NCI-H2107 treated with DMSO at 0.1 percent for 48 hours (cell line): ENCODE results near the gene CHST8.
"Not testable (repeated sequence)": the region's sequence is repeated elsewhere in the genome, so short reads cannot be mapped to it uniquely, and the experiment has no call there.

ENCODE experiments used
- DNase-seq: peaks from one replicate; lab custom pipeline; 2025; ENCODE audit not compliant: unreplicated experiment; lab: John Stamatoyannopoulos, UW

CHST8 gene

DNA sequence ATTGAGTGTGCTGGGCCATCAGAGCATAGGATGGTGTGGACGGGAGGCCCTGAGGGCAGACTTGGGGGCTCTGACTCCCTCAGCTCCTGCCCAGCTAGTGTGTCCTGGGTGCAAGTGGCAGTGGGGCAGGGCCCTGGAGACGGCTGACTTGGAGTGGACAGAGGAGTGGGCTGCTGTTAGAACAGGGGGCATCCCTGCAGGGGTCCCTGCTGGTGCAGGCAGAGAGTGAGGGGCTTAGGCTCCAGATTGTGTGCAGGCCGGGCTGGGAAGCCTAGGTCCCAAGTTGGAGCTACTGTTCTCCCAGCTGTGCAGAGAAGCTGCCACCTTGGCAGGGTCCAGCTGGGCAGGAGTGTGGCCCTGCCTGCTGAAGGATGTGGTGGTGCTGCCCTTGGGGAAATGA lies 183.6 kb downstream of the CHST8 start:
- no peak for DNase-seq

DNA sequence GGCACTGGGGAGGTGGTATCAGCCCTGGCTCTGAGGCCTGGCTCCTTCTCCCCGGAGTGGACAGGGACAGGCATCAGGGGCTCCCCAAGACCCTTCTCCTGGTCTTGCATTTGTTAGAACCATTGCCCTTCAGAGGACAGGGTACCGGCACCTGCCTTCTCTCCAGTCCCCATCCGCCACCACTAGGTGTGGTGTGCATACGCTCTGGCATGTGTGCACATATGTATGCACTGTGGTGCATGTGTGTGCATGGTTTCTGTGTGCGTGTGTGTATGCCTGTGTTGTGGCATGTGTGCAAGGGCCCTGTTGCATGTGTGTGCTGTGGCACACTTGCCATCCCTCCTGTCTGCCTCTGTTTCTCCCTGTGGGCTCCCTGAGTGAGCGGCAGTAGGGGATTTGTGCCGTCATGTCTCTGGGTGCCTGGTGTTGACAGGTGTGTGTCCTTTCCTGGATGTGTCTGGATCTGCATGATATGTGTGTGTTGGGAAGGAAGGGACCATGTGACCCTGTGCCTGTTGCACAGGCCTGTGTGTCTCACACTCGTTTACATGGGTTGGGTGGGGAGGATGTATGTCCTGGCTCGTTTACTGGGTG lies 184.2 kb downstream of the CHST8 start:
- no peak for DNase-seq

DNA sequence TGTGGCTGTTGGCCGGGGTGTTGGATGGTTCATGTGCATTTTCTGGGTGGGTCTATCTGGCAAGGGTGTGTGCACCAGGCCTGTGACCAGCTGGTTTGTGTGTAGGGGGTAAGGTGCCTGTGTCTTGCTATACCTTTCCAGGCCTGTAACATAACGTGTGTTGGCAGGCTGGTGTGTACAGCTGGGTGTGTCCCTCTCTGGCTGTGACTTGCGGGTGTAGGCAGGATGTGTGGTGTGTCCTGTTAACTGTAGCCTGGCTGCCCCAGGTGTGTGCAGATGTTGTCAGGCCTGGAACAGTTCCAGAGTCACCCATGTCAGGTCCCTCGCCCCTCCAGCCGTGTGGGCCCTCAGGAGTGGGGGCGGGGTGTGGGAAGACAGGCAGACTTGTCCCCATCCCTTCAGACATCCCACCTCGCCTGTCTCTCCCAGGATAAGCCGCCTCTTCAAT lies 184.7 kb downstream of the CHST8 start:
- no peak for DNase-seq

DNA sequence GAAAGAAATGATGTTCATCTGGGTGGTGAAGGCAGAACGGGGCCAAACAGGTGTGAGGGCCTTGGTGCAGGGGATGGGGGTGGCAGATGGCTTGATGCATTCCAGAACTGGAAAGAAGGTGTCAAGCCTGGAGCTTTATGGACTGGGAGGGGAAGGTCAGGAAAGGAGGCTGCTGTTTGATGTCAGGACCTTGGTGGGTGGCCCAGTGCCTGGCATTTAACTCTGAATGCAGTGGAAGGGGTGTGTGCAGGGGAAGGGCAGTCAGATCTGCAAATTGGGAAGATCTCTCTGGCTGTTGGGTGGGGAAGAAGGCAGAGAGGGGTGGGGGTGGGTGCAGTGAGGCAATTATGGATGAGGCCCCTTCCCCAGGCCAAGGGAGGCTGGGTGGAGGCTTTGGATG lies 186.6 kb downstream of the CHST8 start:
- DNase-seq = no peak

DNA sequence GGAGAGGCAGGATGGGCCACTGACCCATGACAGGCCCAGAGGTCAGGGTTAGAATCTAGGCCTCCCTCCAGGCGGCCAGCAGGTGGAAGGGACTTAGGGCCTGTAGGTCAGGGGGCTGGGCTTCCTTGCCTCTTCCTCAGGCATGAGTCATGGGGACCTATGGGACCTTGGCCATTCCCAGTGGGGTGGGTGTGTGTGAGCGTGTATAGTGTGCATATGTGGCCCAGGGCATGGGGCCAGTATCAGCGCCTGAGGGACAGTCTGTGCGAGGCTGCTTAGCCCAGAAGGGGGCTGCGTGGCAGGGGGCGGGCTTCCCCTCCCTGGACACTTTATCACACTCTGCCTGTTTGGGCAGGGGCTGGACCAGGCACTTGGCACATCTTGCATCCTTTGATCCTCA lies 188.2 kb downstream of the CHST8 start:
- no peak for DNase-seq

DNA sequence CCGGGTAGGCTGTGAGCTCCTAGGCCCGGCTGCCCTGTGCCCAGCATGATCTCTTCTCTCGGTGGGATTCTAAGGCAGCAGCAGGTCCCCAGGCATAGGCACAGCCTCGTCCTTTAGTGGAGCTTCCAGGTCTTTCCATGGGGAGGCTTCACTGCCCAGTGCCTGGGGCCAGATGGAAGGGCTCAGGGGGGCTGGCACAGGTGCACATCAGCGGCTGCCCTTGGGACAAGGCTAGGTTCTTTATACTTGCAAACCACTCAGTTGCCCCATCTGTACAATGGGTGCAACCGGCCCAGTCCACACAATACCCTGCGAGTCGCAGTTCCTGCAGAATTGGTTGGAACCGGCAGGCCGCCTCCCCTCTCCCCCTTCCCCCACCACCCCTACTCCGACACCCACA lies 189.1 kb downstream of the CHST8 start:
- DNase-seq = no peak

DNA sequence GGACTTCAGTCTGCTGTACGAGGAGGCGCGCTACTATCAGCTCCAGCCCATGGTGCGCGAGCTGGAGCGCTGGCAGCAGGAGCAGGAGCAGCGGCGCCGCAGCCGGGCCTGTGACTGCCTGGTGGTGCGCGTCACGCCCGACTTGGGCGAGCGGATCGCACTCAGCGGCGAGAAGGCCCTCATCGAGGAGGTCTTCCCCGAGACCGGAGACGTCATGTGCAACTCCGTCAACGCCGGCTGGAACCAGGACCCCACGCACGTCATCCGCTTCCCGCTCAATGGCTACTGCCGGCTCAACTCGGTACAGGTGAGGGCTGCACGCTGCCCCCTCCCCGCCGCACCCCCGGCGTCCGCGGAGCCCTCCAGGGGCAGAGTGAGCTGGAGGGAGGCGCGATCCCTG lies 189.5 kb downstream of the CHST8 start:
- DNase-seq = no peak

DNA sequence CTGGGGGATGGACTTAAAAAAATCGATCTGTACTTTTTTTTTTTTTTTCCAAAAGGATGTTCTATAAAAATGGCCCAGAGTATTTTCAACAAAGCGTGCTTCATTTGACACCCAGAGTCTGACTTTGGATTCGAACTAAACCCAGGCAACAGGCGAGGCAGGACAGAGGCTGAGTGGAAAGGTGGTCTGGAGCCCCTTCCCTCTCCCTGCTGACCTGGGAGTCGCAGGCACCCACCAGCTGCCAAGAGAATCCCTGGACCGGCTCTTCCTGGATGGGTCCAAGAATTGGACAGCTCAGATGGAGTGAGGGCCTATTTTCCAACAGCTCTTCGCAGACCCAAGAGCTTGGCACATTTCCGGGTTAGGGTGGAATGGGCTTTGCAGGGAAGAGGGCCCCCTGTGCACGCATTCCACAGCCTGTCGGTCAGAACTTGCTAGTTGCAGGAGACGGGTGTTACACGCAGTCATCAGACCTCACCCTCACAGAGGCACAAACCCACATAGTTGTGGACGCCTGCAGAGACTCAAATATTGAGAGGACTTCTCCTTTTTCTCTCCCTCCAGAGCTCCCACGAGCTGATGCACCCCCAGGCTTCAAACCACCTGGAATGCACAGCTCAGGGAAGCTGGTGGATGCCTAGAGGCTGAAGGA lies 190.1 kb downstream of the CHST8 start:
- no peak for DNase-seq

DNA sequence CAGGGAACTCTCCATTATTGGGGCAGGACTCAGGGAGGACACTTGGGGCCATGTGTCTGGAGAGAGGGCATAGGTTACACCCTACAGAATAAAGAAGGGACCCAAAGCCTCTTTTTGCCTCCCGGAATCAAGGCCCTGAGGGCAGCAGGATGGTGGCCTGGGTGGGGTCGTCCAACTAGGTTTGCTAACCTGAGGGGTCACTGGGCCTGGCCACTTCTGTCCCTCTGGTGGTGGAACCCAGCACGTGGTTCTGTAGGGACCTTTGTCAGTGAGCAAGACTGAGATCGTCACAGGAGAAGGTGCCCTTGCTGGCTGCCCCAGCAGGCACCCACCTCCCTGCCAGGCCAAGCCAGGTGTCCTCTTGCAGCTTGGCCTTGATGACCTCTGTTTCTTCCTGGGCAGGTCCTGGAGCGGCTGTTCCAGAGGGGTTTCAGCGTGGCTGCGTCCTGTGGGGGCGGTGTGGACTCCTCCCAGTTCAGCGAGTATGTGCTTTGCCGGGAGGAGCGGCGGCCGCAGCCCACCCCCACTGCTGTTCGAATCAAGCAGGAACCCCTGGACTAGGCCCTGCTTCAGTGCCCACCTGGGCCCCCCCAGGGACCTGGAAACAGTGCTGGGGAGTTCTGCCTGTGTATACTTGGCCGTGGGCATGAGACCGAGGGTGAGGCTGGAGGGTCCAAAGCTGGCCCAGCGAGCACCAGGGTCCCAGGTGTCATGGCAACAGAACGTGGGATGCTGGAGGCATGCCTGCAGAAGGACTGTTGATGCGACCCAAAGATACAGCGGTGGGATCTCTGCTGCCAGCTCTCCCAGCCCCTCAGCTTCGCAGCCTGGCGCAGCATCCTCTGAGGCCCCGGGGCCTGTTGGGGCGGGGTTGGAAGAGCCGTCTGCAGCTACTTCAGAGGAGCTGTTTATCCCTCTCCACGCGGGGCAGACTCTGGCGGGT lies 190.9 kb downstream of the CHST8 start:
- DNase-seq = no peak

DNA sequence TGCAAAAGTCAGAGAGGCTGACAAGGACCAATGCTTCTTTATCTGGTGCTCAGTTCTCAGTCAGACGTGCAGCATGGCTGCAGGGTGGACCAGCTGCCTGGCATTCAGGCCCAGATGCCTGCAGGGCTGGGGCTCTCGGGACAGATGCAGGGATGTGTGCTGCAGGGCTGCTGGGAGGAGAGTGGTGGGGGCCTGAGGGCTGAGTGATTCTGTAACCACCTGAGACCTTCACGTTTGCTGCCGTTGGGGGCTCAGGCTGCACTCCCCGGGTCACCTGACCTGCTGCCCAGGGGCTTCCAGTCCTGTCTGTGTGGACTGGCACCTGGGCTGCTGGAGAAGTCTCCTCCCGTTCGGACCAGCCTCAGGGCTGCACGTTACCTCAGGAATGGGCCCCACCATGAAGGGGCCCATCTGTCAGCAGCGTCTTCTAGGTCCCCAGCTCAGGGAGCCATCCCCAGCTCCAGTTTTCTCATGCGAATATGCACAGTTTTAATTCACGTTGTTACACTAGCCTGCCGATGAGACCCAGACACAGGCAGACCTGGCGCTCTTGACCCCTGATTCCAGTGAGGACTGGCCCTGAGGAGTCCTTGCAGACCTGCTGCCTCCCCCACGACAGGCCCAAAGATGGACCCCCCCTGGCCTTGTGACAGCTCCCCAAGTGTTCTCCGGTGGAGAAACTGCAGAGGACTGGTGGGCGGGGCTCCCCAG lies 191.8 kb downstream of the CHST8 start:
- no peak for DNase-seq

DNA sequence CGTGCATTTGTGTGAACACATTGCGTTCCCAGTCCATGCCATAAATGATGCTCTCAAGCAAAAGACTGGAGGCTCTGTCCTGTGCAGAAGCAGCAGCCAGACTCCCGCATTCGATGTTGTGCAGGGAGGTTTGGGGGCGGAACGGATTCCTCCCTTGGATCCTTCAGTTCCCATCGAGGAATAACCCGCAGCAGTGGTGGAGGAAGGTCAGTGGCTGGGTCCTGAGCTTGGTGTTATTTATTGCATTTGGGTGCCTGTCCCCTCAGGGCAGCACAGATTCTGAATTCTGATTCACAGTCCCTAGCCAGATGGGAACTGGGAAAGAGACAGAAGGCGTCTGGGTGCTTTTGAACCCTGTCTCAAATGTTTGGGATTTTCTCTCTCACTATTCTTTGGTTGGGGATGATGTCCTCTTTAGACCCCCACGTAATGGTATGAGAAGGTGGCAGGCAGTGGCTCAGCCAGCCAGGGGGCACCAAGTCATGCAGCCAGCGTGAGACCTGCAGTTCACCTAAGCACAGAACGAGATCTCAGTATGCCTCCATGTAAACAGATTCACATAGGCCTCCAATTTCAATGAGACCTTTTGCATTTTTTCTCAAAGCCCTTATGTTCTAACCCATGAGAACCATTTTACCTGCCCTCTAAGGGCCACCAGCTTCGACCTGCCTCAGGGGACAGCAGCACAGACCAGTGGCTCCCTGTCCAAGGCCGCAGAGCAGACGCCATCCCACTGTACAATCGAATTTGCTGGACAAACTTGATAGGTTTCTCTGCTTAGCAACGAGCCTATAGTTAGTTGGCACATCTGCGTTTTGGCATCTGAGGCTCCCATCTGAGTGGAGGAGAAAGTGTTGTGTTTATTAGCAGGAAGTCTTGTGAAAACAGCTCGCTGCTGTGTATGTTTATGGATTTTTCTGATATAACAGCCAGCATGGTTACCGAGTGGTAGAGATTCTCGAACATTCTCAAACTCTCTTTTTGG lies 192.7 kb downstream of the CHST8 start:
- no peak for DNase-seq

DNA sequence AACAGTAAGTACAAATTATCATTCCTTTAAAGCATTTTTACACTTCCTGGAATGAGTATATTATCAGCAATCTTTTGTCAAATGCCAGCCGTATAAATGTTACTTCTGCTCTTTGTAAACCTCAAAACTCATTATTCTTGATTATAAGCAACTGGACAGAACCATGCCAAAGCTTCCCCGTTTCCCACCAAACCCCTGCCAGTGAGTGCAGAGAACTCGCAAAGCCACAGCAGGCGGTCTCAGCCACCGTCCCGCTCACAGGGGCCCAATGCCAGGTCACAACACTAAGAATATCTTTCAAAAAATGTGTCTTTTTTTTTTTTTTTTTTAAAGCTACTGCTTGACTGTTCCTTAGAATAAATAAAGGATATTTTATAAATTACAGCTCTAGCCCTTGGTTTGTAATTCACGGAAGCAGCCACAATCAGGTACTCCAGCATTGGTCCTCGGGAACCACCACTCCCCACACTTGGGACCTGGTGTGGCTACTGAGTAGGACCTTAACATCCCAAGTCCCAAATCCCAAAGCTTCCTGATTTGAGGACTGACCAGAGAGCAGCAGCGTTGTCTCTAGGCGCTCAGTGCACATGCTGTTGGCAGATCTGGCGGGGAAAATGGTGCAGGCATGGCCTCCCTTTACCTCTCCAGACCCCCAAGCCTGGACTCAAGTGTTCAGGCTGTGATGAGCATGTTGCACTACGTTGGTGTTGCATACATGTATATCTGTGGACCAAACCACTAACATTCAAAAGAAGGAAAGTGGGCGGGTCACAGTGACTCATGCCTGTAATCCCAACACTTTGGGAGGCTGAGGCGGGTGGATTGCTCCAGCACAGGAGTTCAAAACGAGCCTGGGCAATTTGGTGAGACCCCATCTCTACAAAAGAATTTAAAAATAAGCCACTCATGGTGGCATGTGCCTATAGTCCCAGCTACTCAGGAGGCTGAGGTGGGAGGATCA lies 193.9 kb downstream of the CHST8 start:
- DNase-seq = no peak

DNA sequence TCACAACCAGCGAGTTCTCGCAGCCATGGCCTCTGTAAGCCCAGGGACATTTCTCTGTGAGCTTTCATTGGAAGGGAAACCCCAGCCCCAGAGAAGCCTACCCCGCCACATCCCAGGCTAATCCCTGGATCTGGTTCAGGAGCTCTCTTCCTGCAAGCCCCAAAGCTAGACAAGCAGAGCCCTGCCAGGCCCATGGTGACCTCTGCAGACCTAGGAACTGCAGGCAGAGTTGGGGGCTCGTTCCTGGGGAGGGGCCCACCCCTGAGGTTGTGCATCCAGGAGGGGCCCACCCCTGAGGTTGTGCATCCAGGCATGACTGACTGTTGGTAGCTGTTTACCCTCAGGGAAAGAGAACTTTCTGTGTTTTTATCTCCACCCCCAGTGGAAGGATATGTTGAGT lies 196.7 kb downstream of the CHST8 start:
- DNase-seq = no peak

DNA sequence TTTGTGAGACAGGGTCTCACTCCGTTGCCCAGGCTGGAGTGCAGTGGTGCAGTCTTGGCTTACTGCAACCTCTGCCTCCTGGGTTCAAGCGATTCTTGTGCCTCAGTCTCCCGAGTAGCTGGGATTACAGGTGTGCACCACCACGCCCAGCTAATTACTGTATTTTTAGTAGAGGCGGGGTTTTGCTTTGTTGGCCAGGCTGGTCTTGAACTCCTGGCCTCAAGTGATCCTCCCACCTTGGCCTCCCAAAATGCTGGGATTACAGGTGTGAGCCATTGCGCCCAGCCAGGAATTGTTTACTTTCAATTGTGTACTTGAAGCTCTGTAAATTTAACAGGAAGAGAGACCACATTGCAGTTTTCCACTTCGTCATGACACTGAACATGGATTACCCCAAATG lies 197.3 kb downstream of the CHST8 start:
- not testable (repeated sequence) for DNase-seq

DNA sequence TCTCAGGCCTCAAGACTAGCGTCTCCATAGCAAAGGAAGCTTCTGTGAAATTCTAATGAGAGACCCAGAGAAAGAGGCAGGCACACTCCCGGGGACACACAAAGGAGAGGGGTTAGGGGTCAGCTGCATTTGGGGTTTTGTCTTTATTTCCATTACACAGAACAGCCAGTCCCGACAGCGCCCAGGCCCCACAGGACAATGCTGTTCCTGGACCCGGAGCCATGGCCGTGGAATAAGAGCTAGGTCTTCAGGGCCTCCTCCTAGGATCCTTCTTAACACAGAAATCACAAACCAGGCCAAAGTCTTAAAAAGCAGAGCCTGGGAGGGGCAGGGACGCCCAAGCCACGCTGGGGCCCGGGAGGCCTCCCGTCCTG lies 197.7 kb downstream of the CHST8 start:
- DNase-seq = no peak

DNA sequence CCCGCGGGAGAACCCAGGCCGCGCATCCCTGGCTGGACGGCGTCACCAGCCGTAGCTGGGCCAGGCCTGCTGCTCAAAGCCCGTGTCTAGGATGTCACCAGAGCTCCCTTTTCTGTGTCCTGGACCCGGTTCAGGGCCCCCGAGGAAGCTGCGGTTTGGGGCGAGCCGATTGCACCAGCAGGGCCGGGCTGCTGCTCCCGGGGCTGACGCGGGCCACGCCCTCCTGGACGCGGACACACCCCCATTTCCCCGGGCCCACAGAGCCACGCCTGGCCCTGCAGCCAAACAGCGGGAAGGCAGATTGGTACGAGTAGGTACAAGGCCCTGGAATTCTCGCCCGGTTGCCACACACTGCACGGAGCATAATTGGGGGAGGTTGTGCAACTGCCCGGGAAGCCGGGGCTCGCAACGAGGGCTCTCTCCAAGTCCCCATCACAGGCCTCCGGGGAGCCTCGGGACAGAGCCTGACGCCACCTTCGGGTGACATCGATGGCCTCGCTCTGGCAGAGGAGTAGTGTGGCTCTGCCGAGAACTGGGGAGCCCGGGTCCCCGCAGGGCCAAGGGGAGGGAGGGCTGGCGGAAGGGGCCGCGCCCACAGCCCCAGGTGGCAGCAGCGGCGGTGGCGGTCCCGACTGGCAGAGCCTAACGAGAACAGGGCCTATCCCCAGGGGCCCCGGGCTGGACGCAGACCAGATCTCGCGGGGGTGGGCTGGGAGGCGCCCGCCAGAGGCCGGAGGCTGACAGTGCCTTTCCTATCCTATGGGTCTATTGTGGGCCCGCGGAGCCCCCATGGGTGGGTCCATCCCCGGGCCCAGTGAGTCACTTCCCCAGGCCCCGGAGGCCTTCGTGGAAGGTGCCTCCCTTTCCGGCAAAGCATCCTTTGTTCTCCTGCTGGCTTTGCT lies 198.4 kb downstream of the CHST8 start:
- no peak for DNase-seq

DNA sequence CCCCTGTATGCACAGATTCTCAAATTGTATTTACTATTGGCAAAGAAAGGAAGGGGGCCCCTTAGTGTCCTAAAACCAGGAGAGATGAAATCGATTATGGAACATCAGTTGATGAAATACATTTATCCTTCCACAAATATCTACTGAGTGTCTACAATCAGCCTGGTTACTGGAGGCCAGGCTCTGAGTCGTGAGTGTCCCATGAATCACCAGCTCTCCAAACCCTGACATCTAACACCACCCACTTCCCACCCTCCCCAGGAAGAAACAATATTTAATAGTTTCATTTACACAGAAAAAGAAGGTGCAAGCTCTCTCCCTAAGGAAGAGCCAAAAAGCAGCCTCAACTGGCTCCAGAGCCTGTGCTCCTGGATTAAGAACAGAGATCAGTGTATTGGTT lies 200.1 kb downstream of the CHST8 start:
- DNase-seq = no peak
